Endothelial cell of umbilical vein (primary cell): ENCODE data around the gene ANAPC13. TPM values are rescaled to one million over a fixed set of nuclear protein-coding genes. Genes with fewer than 3 reads are reported as not detected.

Source experiments
- BruUV-seq: library from RNA; stranded (reverse); fragments of 400-500 nt; replicated peaks from 2 replicates; lab custom pipeline; 2021; lab: Mats Ljungman, UMichigan
- CTCF ChIA-PET: fragments of 300-600, 350-600 bp; sonication (Branson Sonifier 250); formaldehyde crosslinking; loops from one replicate; lab custom pipeline; 2021; ENCODE audit warnings: antibody characterized with exemption, inconsistent platforms; lab: Charles Lee
- POLR2A ChIA-PET: fragments of 300-600, 350-600 bp; sonication (Branson Sonifier 250); formaldehyde crosslinking; loops from one replicate; lab custom pipeline; 2021; ENCODE audit warnings: antibody characterized with exemption, inconsistent platforms; lab: Charles Lee
- DNase-seq: peaks from one replicate; pipeline ENCODE4 v3.0.0-alpha.2; 2011; ENCODE audit warnings: low read depth, low spot score
- FAIRE-seq: peaks from 2 replicates; lab custom pipeline; 2011; peaks lifted over from hg19 to GRCh38; lab: Jason Lieb, UNC
- H2AFZ ChIP-seq: 2 replicates; pipeline ENCODE4 v1.6.0; 2012; ENCODE audit warnings: low read depth, low read length, control low read depth, inconsistent platforms
- H3K27ac ChIP-seq: 2 replicates; pipeline ENCODE4 v1.5.1; 2011; ENCODE audit warnings: low read depth, mild to moderate bottlenecking, control low read depth, low read length, moderate library complexity; ENCODE audit not compliant: insufficient read depth
- H3K27me3 ChIP-seq, 2 experiments: 2 replicates each; pipeline versions ENCODE4 v1.6.0 to v1.6.1; 2011; ENCODE audit warnings: low read length in 2 of 2, mixed read lengths in 1 of 2; ENCODE audit not compliant: control insufficient read depth in 2 of 2, insufficient read depth in 2 of 2
- H3K36me3 ChIP-seq, 2 experiments: 2 replicates in 1 of 2; 3 replicates in 1 of 2; pipeline ENCODE4 v1.5.1; 2011; ENCODE audit warnings: low read length in 2 of 2, mild to moderate bottlenecking in 1 of 2, moderate library complexity in 1 of 2; ENCODE audit not compliant: control insufficient read depth in 2 of 2, insufficient read depth in 2 of 2; ENCODE audit errors: extremely low read depth in 1 of 2
- H3K4me1 ChIP-seq: 3 replicates; pipeline ENCODE4 v1.5.1; 2011; ENCODE audit warnings: mild to moderate bottlenecking, low read length; ENCODE audit not compliant: control insufficient read depth, insufficient read depth; ENCODE audit errors: extremely low read depth
- H3K4me2 ChIP-seq: 2 replicates; pipeline ENCODE4 v1.6.1; 2011; ENCODE audit warnings: low read length, control low read depth, mixed read lengths; ENCODE audit not compliant: insufficient read depth
- H3K4me3 ChIP-seq, 3 experiments: fragments of 200-600 bp in 1 of 3; sonication (generic), shearing (Covaris generic) in 1 of 3; replicated peaks in 1 of 3; 2 replicates each; pipeline ENCODE4 v1.5.1; 2011 to 2016; ENCODE audit warnings: control low read depth in 3 of 3, low read length in 3 of 3, mild to moderate bottlenecking in 2 of 3, inconsistent platforms in 1 of 3, low read depth in 1 of 3, moderate library complexity in 1 of 3; ENCODE audit not compliant: insufficient read depth in 1 of 3
- H3K79me2 ChIP-seq: 2 replicates; pipeline ENCODE4 v1.6.0; 2012; ENCODE audit warnings: low read length, inconsistent platforms; ENCODE audit not compliant: control insufficient read depth, insufficient read depth
- H3K9ac ChIP-seq: replicated peaks from 2 replicates; pipeline ENCODE3; 2011; ENCODE audit warnings: low read length, control low read depth; ENCODE audit not compliant: insufficient read depth; ENCODE audit errors: extremely low read depth
- H3K9me1 ChIP-seq: replicated peaks from 3 replicates; pipeline ENCODE4 v1.6.0; 2011; ENCODE audit warnings: mild to moderate bottlenecking, low read length; ENCODE audit not compliant: control insufficient read depth, insufficient read depth; ENCODE audit errors: extremely low read depth
- H3K9me3 ChIP-seq: replicated peaks from 2 replicates; pipeline ENCODE4 v1.5.1; 2012; ENCODE audit warnings: low read length, inconsistent platforms; ENCODE audit not compliant: control insufficient read depth, insufficient read depth
- H4K20me1 ChIP-seq: replicated peaks from 2 replicates; pipeline ENCODE3; 2011; ENCODE audit warnings: mild to moderate bottlenecking, low read length; ENCODE audit not compliant: control insufficient read depth, insufficient read depth; ENCODE audit errors: extremely low read depth
- EZH2 ChIP-seq: IDR thresholded peaks from 2 replicates; pipeline ENCODE4 v1.6.1; 2012; ENCODE audit warnings: borderline replicate concordance, low read depth, mild to moderate bottlenecking, moderate library complexity, low read length, inconsistent platforms; ENCODE audit not compliant: severe bottlenecking
- FOS ChIP-seq: IDR thresholded peaks from 2 replicates; pipeline ENCODE4 v1.6.1; 2011; ENCODE audit warnings: mild to moderate bottlenecking, low read length, moderate library complexity, borderline replicate concordance; ENCODE audit not compliant: insufficient read depth
- GATA2 ChIP-seq: IDR thresholded peaks from 2 replicates; pipeline ENCODE4 v1.7.0; 2011; ENCODE audit warnings: low read depth, mild to moderate bottlenecking, moderate library complexity, mixed read lengths, low read length; ENCODE audit not compliant: insufficient read length, insufficient read depth
- JUN ChIP-seq: IDR thresholded peaks from 2 replicates; pipeline ENCODE4 v1.6.1; 2011; ENCODE audit warnings: borderline replicate concordance, low read depth; ENCODE audit not compliant: insufficient read length, insufficient read depth
- MAX ChIP-seq: IDR thresholded peaks from 2 replicates; pipeline ENCODE4 v1.6.1; 2011; ENCODE audit not compliant: insufficient read depth, insufficient read length
- MYC ChIP-seq: IDR thresholded peaks from one replicate; pipeline ENCODE4 v1.6.1; 2011; ENCODE audit warnings: mild to moderate bottlenecking, low read depth, low read length
- POLR2A ChIP-seq: IDR thresholded peaks from 2 replicates; pipeline ENCODE4 v1.6.1; 2012; ENCODE audit warnings: low read depth, mild to moderate bottlenecking, control low read depth, low read length
- POLR2AphosphoS5 ChIP-seq: IDR thresholded peaks from 2 replicates; pipeline ENCODE4 v1.6.1; 2012; ENCODE audit warnings: low read depth, mild to moderate bottlenecking, control low read depth, low read length, moderate library complexity; ENCODE audit not compliant: insufficient read depth
- dilution Hi-C: fragments of 300-500 bp; cut with MboI; formaldehyde crosslinking; loops from one replicate; pipeline ENCODE4 v1.15.0; 2019; ENCODE audit warnings: low sequenced_read_pairs; ENCODE audit not compliant: extremely low pct_ligation_motif_present
- intact Hi-C: fragments of 100-400 bp; cut with micrococcal nuclease; formaldehyde crosslinking; loops from one replicate; pipeline ENCODE4 v1.10.0; 2022
- polyA plus RNA-seq, 4 experiments: library from polyadenylated mRNA; depleted of rRNA in 3 of 4; stranded (reverse) in 3 of 4; unstranded in 1 of 4; fragments of >200 nt; gene quantifications; 2 replicates each; pipeline versions ENCODE4 v1.2.1 to v1.2.3, GENCODE V29; 2011 to 2012; ENCODE audit warnings: missing spikeins in 1 of 4
- total RNA-seq: library from RNA; stranded (reverse); gene quantifications from 2 replicates; pipeline ENCODE4 v1.2.3, GENCODE V29; 2021
- TF ChIP-seq, protein P1 (sequence below), 2 donors: IDR thresholded peaks; 1 replicate in 1 of 2; 2 replicates in 1 of 2; pipeline ENCODE4 v1.5.1; 2011; ENCODE audit warnings: low read length in 2 of 2, mild to moderate bottlenecking in 2 of 2, moderate library complexity in 2 of 2, control low read depth in 1 of 2, inconsistent platforms in 1 of 2, low read depth in 1 of 2; ENCODE audit not compliant: insufficient read depth in 1 of 2; ENCODE audit errors: extremely low read depth in 1 of 2

ANAPC13 gene
- total and polyA plus RNA-seq, 2 donors (not counting 3 experiments of a cell fraction or from before 2014, with no cell fraction given), result 48.4 to 50.8 TPM

DNA sequence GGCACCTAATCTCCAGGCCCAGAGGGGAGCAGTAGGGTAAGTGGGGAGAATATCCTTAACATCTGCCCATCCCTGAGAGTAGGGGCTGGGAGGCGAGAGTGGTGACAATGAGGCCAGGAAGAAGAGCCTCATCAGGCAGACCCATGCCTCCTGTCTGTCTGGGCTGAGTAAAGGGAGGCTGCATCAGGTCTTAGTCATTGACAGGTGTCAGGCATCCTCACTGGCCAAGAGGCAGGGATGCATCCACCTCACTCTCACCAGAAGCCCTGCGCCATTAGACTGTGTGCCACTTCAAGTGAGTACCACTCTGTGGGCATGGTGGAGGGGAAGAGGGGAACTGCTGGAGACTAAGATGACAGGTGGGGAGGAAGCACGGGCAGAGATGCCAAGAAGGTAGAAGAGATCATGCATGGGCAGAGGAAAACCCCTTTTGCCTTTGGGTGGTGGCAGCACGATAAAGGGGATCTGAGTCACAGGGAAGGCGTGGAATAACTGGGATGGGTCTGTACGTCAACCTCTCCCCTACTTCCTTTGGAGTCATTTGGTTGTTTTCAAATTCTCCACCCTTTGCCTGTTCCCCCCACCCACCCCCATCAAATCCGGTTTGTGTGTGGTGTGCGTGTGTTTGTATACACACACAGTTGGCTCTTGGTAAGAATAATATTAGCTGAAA lies 14.1 kb downstream of the ANAPC13 start:
- ChIA-PET POLR2A (interaction anchor here (2.0 kb wide), 1 partner anchor 98 kb away, joined by 7 read pairs; the partner anchor contains the start of gene AMOTL2), CTCF (interaction anchor here (0.6 to 8.5 kb wide), 10 partner anchors 11 to 731 kb away, joined by 3 to 296 read pairs (median 31); partner anchors contain the start of gene AMOTL2)
- FAIRE-seq (peak; percentile 52), DNase-seq (peak; percentile 71)
- peak overlapping the region; percentile 26 for H3K4me2 ChIP-seq
- intact Hi-C loops, result loop anchor here (5.0 kb wide), 1 partner anchor 539 kb away; no protein-coding TSS in a partner anchor
- peak overlapping the region; percentile 57 for H2AFZ ChIP-seq
- H3K27me3 ChIP-seq, result no peaks in the 10 kb centered on the region
- dilution Hi-C loops, result no loop called here
- no TSS peak for BruUV-seq
- peak overlapping the region; percentile 22 for H3K27ac ChIP-seq
- no peaks in the 10 kb centered on the region for H3K79me2 ChIP-seq
- H3K9me1 ChIP-seq, result no peaks in the 10 kb centered on the region
- H4K20me1 ChIP-seq, result no peaks in the 10 kb centered on the region
- no peaks in the 10 kb centered on the region for H3K9me3 ChIP-seq
- H3K4me1 ChIP-seq, result peaks cover 13% of the 10 kb centered on the region
- no peaks in the 10 kb centered on the region for H3K36me3 ChIP-seq
- H3K4me3 ChIP-seq, result no peak overlapping the region
- TF ChIP-seq GATA2, result no peak
- peak; percentile 62 for TF ChIP-seq FOS
- TF ChIP-seq POLR2AphosphoS5, result peak; percentile 24
- no peak for TF ChIP-seq POLR2A
- H3K9ac ChIP-seq, result no peak overlapping the region

GRCh38 chr3:134468519-134468918 lies 17.3 kb downstream of the ANAPC13 start:
- H3K27me3 ChIP-seq, result no peaks in the 10 kb centered on the region
- intact Hi-C loops (no loop called here), dilution Hi-C loops (no loop called here)
- TF ChIP-seq POLR2AphosphoS5, result no peak
- no peak for TF ChIP-seq EZH2
- TF ChIP-seq MAX, result no peak
- TF ChIP-seq FOS, result no peak
- TF ChIP-seq GATA2, result no peak
- no peak for TF ChIP-seq JUN
- no peak for TF ChIP-seq MYC
- TF ChIP-seq, protein P1, sequence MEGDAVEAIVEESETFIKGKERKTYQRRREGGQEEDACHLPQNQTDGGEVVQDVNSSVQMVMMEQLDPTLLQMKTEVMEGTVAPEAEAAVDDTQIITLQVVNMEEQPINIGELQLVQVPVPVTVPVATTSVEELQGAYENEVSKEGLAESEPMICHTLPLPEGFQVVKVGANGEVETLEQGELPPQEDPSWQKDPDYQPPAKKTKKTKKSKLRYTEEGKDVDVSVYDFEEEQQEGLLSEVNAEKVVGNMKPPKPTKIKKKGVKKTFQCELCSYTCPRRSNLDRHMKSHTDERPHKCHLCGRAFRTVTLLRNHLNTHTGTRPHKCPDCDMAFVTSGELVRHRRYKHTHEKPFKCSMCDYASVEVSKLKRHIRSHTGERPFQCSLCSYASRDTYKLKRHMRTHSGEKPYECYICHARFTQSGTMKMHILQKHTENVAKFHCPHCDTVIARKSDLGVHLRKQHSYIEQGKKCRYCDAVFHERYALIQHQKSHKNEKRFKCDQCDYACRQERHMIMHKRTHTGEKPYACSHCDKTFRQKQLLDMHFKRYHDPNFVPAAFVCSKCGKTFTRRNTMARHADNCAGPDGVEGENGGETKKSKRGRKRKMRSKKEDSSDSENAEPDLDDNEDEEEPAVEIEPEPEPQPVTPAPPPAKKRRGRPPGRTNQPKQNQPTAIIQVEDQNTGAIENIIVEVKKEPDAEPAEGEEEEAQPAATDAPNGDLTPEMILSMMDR (IDR thresholded peaks at IDR 0.05; ENCODE audit: extremely low read depth in 1 of 2, insufficient read depth in 1 of 2, low read depth in 1 of 2, low read length in 2 of 2), result no peak
- no peak for TF ChIP-seq POLR2A
- BruUV-seq, result no TSS peak
- POLR2A ChIA-PET, result interaction anchor here (0.7 kb wide), 1 partner anchor 105 kb away, joined by 3 read pairs; no protein-coding TSS in a partner anchor
- no peak overlapping the region for H3K9ac ChIP-seq
- H3K4me1 ChIP-seq, result peaks cover 13% of the 10 kb centered on the region
- no peak overlapping the region for H2AFZ ChIP-seq
- no peaks in the 10 kb centered on the region for H4K20me1 ChIP-seq
- no peaks in the 10 kb centered on the region for H3K36me3 ChIP-seq
- H3K27ac ChIP-seq, result no peak overlapping the region
- DNase-seq, result no peak
- H3K9me3 ChIP-seq, result no peaks in the 10 kb centered on the region
- FAIRE-seq, result no peak
- CTCF ChIA-PET, result interaction anchor here (1.5 kb wide), 1 partner anchor 13 kb away, joined by 4 read pairs; no protein-coding TSS in a partner anchor
- no peak overlapping the region for H3K4me2 ChIP-seq
- H3K4me3 ChIP-seq, result no peak overlapping the region
- no peaks in the 10 kb centered on the region for H3K9me1 ChIP-seq
- H3K79me2 ChIP-seq, result no peaks in the 10 kb centered on the region
